ENCODE results near the gene ACOT7. TPM values are rescaled to one million over a fixed set of nuclear protein-coding genes. Genes with fewer than 3 reads are reported as not detected.
A peak's percentile ranks its signal among the peaks of the same experiment; 100 is the strongest.

Gene ACOT7
- total and polyA plus RNA-seq, 7 donors, result 2.3 to 12.4 (median 4.1) TPM

- Histone ChIP-seq H3K4me3 (no peak overlapping the region), H3K4me1 (no peaks in the 10 kb centered on the region), H3K9me3 (no peaks in the 10 kb centered on the region), H3K27ac (no peak overlapping the region), H3K27me3 (ENCODE audit: insufficient read depth in 3 of 3, low read length in 2 of 3) (no peaks in the 10 kb centered on the region), H3K36me3 (ENCODE audit: insufficient read depth in 1 of 2, low read depth in 1 of 2) (no peaks in the 10 kb centered on the region)
- WGBS, 3 donors, result 94 to 96% (median 94%) methylated on average over 11 of the region's 11 CpGs
- no peak for ATAC-seq
- intact Hi-C loops (cut with DNase I), result no loop called here
- TF ChIP-seq CTCF (IDR thresholded peaks at IDR 0.05), result no peak
- no peak for DNase-seq
These were observed 108.2 kb downstream of the ACOT7 start for GRCh38 chr1:6285336-6285735.

GRCh38 chr1:6282577-6283270 lies 110.8 kb downstream of the ACOT7 start:
- intact Hi-C loops (cut with DNase I), result no loop called here
- Histone ChIP-seq H3K27me3 (ENCODE audit: insufficient read depth in 3 of 3, low read length in 2 of 3) (no peaks in the 10 kb centered on the region), H3K4me1 (no peaks in the 10 kb centered on the region), H3K9me3 (no peaks in the 10 kb centered on the region), H3K27ac (no peak overlapping the region), H3K36me3 (ENCODE audit: insufficient read depth in 1 of 2, low read depth in 1 of 2) (no peaks in the 10 kb centered on the region), H3K4me3 (no peak overlapping the region)
- no peak for DNase-seq
- TF ChIP-seq CTCF (IDR thresholded peaks at IDR 0.05), result no peak
- ATAC-seq, result no peak
- 93 to 96% (median 95%) methylated on average over 17 of the region's 17 CpGs for WGBS, 3 donors

- intact Hi-C loops (cut with DNase I), result no loop called here
- no peak for TF ChIP-seq CTCF (IDR thresholded peaks at IDR 0.05)
- Histone ChIP-seq H3K36me3 (ENCODE audit: insufficient read depth in 1 of 2, low read depth in 1 of 2) (no peaks in the 10 kb centered on the region), H3K9me3 (no peaks in the 10 kb centered on the region), H3K27ac (no peak overlapping the region), H3K27me3 (ENCODE audit: insufficient read depth in 3 of 3, low read length in 2 of 3) (no peaks in the 10 kb centered on the region), H3K4me1 (peaks cover 2% of the 10 kb centered on the region), H3K4me3 (no peak overlapping the region)
- DNase-seq, result no peak
- no peak for ATAC-seq
- 64 to 75% (median 65%) methylated on average over 19 of the region's 19 CpGs for WGBS, 3 donors
These were observed 111.8 kb downstream of the ACOT7 start for GRCh38 chr1:6281511-6282402.

- 73 to 81% (median 74%) methylated on average over 32 to 33 of the region's 33 CpGs for WGBS, 3 donors
- ATAC-seq (peak in 1 of 4 donors; percentile 39), DNase-seq (peak; percentile 42 to 66)
- Histone ChIP-seq H3K9me3 (no peaks in the 10 kb centered on the region), H3K36me3 (ENCODE audit: insufficient read depth in 1 of 2, low read depth in 1 of 2) (no peaks in the 10 kb centered on the region), H3K4me1 (peaks cover 9% of the 10 kb centered on the region), H3K4me3 (no peak overlapping the region), H3K27ac (no peak overlapping the region), H3K27me3 (ENCODE audit: insufficient read depth in 3 of 3, low read length in 2 of 3) (no peaks in the 10 kb centered on the region)
- peak; percentile 28 for TF ChIP-seq CTCF (IDR thresholded peaks at IDR 0.05)
- intact Hi-C loops (cut with DNase I), result no loop called here
These were observed 112.7 kb downstream of the ACOT7 start for GRCh38 chr1:6280761-6281451.

Data from psoas muscle (tissue), 8 donors.